ENCODE data around the gene SMC1A.

- no peak for TF ChIP-seq HCFC1 (IDR thresholded peaks at IDR 0.05; ENCODE audit: low read length)
- no peak for TF ChIP-seq GABPA (IDR thresholded peaks at IDR 0.05; ENCODE audit: low read depth)
- no peak for TF ChIP-seq CTCF (IDR thresholded peaks at IDR 0.05 in 2 of 3, conservative IDR thresholded peaks at IDR 0.05 in 1 of 3; ENCODE audit: control insufficient read depth in 2 of 3, extremely low read depth in 1 of 3, insufficient read depth in 1 of 3, low read depth in 3 of 3, low read length in 3 of 3)
- no peak for TF ChIP-seq MYC (IDR thresholded peaks at IDR 0.05; ENCODE audit: insufficient read depth, insufficient read length, insufficient replicate concordance, low read length, severe bottlenecking)
These were observed 85.4 kb downstream of the SMC1A start for GRCh38 chrX:53337101-53337500.
